GM19240 (cell line): ENCODE results near the gene ARHGEF6.
"Not testable (repeated sequence)": the region's sequence is repeated elsewhere in the genome, so short reads cannot be mapped to it uniquely, and the experiment has no call there.

Source experiments
- DNase-seq: peaks from one replicate; pipeline ENCODE4 v3.0.0; 2011; ENCODE audit warnings: low spot score; ENCODE audit not compliant: insufficient read length

Gene ARHGEF6

DNA sequence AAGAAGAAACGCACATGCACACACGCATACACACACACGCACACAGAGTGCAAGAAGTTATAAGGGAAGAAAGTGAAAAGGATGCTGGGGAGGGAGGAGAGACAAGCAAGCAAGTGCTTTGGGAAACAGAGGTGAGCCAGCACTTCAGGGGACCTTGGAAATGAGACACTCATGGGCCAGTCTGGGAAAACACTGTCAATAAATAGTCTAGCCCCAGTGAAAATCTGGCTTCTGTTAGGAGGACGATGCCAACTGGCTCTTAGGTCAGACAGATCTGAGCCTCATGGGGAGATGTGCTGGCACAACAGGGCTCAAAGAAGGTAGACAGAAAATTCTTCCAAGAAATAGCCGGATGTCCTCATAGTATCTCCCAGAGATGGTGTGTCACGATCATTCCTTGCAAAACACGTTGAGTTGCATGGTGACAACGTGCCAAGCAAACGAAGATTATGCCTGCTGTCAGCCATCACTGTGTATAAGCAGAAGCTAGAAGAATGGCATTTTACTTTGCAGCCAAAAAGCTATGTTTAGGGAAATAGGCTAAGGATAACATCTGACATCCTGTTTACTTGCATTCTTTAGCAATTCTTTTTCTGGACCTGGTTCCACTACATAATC, 557 bp upstream of the ARHGEF6 start:
- DNase-seq, result no peak

DNA sequence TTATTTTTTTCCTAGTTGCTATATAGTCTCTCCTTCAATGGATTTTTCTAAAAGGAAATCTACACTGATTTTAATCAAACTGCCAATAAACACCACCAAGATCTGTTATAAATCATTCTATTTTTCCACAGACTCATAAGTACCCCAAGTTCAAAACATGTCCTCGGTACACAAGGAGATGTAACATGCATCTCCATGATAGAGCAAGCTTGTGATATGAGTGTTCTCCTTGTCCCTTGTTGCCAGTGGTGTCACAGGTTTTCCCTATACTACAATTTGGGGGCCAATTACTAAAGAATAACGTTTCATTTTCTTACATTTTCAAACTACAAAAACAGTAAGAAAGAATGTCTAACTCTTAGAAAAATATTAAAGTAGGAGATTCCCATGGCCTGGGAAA, 491 bp downstream of the ARHGEF6 start:
- no peak for DNase-seq

- no peak for DNase-seq
Measured at GRCh38 chrX:136779346-136779781, 1.4 kb downstream of the ARHGEF6 start.

DNA sequence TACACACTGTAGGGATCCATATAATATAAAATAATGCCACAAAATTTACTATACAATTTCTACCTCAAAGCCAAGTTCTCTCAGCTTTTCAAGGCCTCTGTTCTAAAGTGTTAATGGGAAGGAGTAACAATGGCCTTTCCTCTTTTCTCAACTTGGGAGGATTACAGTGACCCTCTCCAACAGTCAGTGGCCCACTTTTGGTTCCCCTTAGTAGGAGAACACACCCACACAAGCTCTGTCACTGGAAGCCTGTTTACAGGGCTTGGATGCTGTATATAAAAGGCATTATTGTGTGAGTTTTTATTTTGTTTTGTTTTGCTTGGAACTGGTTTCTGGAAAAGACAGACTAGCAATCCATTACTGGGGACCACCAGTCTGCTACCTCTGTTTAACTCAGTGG, 1.8 kb downstream of the ARHGEF6 start:
- no peak for DNase-seq

- no peak for DNase-seq
Measured at GRCh38 chrX:136778020-136778419, 2.7 kb downstream of the ARHGEF6 start.

- DNase-seq, result no peak
Measured at GRCh38 chrX:136773648-136774047, 7.1 kb downstream of the ARHGEF6 start.

- not testable (repeated sequence) for DNase-seq
Measured at GRCh38 chrX:136771869-136772268, 8.9 kb downstream of the ARHGEF6 start.

DNA sequence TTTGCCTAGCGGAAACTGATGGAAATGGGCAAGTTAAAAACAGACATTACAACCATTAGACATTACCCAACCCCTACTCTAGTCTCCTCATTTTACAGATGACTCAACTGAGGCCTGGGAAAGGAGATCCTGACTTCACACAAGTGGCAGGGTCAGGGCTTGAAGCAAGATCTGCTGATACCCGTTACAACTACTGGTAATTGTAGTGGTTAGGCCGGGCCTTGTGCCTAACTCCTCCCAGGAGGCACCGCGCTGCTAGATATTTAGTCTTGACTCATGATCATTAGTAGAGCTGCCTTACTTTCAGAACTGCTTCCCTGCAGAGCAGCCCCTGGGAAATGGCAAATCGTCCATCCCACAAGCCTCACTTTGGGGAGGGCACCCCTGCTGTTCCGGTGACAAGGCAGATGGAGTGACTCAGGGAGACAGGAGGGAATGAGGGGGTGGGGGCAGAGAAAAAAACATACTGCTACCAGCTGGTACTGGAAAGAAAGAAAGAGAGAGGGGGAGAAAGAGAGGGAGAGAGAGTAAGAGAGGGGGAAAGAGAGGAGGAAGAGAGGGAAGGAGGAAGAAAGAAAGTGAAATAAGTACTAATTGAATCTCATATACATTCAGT, 12.2 kb downstream of the ARHGEF6 start:
- DNase-seq, result no peak

DNA sequence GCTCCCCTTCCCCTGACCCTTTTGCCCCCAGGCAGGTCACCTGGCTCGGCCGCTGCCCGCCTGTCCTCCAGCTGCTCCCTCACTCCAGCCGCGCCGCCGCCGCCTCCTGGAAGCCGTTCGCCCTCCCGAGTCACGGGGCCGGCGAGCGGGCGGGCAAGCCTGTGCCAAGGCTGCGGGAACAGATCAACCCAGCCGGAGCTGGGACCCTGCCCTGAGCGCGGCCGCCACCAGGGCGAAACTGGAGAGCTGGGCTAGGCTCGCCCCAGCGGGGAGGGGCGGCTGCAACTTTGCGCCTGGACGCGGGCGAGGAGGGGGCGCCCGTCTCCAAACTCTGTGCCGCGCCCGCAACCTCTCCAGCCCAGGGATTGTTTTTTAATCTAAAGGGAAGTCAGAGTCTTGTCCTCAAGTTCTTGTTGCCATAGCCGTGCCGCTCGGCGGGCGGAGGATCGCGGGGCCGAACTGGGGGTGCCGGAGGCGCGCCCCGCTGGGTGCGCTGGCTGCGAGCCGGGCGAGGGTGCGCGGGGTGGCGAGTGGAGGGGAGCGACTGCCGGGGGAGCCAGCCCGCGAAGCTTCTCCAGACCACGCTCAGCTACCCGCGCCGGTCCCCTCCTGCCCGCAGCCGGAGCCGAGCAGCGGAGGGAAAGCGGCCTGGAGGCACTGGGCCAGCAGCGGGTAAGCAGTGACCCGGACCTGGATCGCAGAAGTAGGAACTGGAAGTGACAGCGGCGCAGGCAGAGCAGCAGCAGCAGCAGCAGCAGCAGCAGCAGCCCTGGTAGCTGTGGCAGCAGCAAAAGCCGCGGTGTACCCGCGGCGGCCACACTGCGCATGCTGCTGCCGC, 13.4 kb downstream of the ARHGEF6 start:
- DNase-seq, result no peak

DNA sequence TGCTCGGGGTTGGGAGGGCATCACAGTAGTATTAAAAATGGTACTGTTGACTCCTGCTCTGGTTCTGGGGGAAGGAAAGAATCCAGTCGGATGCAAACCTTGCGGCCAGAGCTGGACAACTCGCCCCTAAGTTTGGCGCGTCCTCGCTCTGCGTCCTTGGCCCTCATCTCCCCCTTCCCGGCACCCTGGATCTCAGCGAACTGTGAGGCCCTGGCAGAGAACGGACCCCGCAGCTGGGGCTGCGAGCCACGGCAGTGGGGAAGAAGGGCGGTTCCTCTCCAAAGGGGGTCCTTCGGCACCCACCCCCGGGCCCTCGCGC, 14.0 kb downstream of the ARHGEF6 start:
- DNase-seq, result no peak

GRCh38 chrX:136765821-136766356, 14.8 kb downstream of the ARHGEF6 start:
- DNase-seq, result no peak

- DNase-seq, result no peak
Measured at GRCh38 chrX:136764206-136764605, 16.5 kb downstream of the ARHGEF6 start.

GRCh38 chrX:136762820-136763452, 17.8 kb downstream of the ARHGEF6 start:
- no peak for DNase-seq

- DNase-seq, result no peak
Measured at GRCh38 chrX:136761421-136761820, 19.3 kb downstream of the ARHGEF6 start.

GRCh38 chrX:136759968-136760367, 20.8 kb downstream of the ARHGEF6 start:
- DNase-seq, result no peak

GRCh38 chrX:136755411-136755810, 25.3 kb downstream of the ARHGEF6 start:
- no peak for DNase-seq

GRCh38 chrX:136754651-136755050, 26.1 kb downstream of the ARHGEF6 start:
- no peak for DNase-seq

DNA sequence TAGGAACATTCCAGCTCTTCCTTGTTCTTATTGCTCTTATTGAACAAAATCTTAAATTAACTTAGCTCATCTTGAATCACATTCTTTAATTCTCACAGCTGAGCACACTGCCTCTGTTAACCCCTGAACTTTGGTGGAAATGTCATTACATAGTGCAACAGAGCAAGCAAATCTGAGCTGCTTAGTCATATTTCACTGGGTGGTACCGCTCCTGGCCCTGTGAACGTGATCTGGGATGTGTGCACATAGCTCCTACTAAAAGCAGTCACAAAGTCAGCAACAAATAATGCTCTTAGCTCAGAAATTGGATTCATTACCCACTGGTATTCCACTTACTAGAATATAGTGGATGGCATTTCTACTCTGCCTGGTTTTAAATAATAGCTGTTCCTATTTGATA, 27.9 kb downstream of the ARHGEF6 start:
- no peak for DNase-seq

DNA sequence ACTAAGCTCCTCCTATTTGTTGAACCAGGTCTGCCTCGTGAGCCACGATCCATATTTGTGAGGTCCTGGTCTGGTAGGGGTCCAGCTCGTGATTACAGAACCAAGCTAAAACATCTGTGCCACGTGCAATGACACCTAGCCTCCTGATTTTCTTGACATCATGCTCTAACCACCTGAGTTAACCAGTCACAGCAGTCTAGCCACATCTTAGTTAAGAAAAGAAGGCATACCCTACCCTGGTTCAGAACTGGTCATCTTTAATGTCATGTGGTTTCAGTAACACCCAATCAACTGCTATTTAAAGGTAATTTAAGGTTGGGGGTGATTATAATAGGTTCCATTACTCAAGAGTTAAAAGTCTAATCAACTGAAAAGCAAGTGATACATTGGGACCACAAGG, 28.4 kb downstream of the ARHGEF6 start:
- no peak for DNase-seq

- no peak for DNase-seq
Measured at GRCh38 chrX:136750364-136750763, 30.4 kb downstream of the ARHGEF6 start.

GRCh38 chrX:136747003-136747986, 33.4 kb downstream of the ARHGEF6 start:
- no peak for DNase-seq
